SHP77 treated with DMSO at 0.1 percent for 48 hours (cell line): ENCODE data around the gene TDRD7.

Source experiments
- DNase-seq: peaks from one replicate; lab custom pipeline; 2025; lab: John Stamatoyannopoulos, UW

The TDRD7 gene

GRCh38 chr9:97411789-97412625 is at the start of gene TDRD7:
TDRD7 (plus strand) TSS chr9:97412096; CDS start chr9:97428466, 16,370 bp downstream.
- DNase-seq: no peak

- DNase-seq: no peak
Observed at GRCh38 chr9:97362777-97363545, 48.9 kb upstream of the TDRD7 start.

- no peak for DNase-seq
Observed at GRCh38 chr9:97363661-97364299, 48.1 kb upstream of the TDRD7 start.

- DNase-seq: no peak
Observed at GRCh38 chr9:97364769-97365490, 47.0 kb upstream of the TDRD7 start.

GRCh38 chr9:97365634-97366033 is 46.3 kb upstream of the TDRD7 start:
- no peak for DNase-seq

GRCh38 chr9:97366476-97366875 is 45.4 kb upstream of the TDRD7 start:
- DNase-seq: no peak

- DNase-seq: no peak
Observed at GRCh38 chr9:97366889-97367288, 45.0 kb upstream of the TDRD7 start.

GRCh38 chr9:97367729-97368128 is 44.2 kb upstream of the TDRD7 start:
- DNase-seq: no peak

GRCh38 chr9:97368964-97369363 is 42.9 kb upstream of the TDRD7 start:
- DNase-seq: no peak

GRCh38 chr9:97372580-97372979 is 39.3 kb upstream of the TDRD7 start:
- DNase-seq: no peak

GRCh38 chr9:97373331-97373730 is 38.6 kb upstream of the TDRD7 start:
- no peak for DNase-seq

GRCh38 chr9:97374811-97375210 is 37.1 kb upstream of the TDRD7 start:
- DNase-seq: no peak

- DNase-seq: no peak
Observed at GRCh38 chr9:97376902-97377301, 35.0 kb upstream of the TDRD7 start.

GRCh38 chr9:97382099-97382718 is 29.7 kb upstream of the TDRD7 start:
- no peak for DNase-seq

- no peak for DNase-seq
Observed at GRCh38 chr9:97384406-97385262, 27.3 kb upstream of the TDRD7 start.

- no peak for DNase-seq
Observed at GRCh38 chr9:97385626-97386264, 26.2 kb upstream of the TDRD7 start.

- no peak for DNase-seq
Observed at GRCh38 chr9:97386265-97386633, 25.6 kb upstream of the TDRD7 start.

GRCh38 chr9:97386733-97387503 is 25.0 kb upstream of the TDRD7 start:
- DNase-seq: peak; percentile 19

GRCh38 chr9:97387504-97387886 is 24.4 kb upstream of the TDRD7 start:
- no peak for DNase-seq
